ENCODE results near the gene IL1B.
A peak's percentile ranks its signal among the peaks of the same experiment; 100 is the strongest.

Gene IL1B

GRCh38 chr2:112787729-112788393 lies 48.7 kb downstream of the IL1B start:
- Histone ChIP-seq H3K27me3 (ENCODE audit: insufficient read depth, low read length) (no peaks in the 10 kb centered on the region), H2AFZ (ENCODE audit: low read depth, low read length) (no peak overlapping the region), H3K4me1 (ENCODE audit: insufficient read depth, low read length) (peaks cover 7% of the 10 kb centered on the region), H3K4me3 (ENCODE audit: low read length) (no peak overlapping the region), H3K9me3 (ENCODE audit: low read length) (no peaks in the 10 kb centered on the region), H3K36me3 (ENCODE audit: insufficient read depth, low read length) (no peaks in the 10 kb centered on the region)

GRCh38 chr2:112787294-112787693 lies 49.3 kb downstream of the IL1B start:
- Histone ChIP-seq H3K4me1 (ENCODE audit: insufficient read depth, low read length) (peaks cover 7% of the 10 kb centered on the region), H3K27me3 (ENCODE audit: insufficient read depth, low read length) (no peaks in the 10 kb centered on the region), H3K9me3 (ENCODE audit: low read length) (no peaks in the 10 kb centered on the region), H2AFZ (ENCODE audit: low read depth, low read length) (no peak overlapping the region), H3K36me3 (ENCODE audit: insufficient read depth, low read length) (no peaks in the 10 kb centered on the region), H3K4me3 (ENCODE audit: low read length) (no peak overlapping the region)

GRCh38 chr2:112784199-112785189 lies 52.1 kb downstream of the IL1B start, which contains the start of gene IL1A:
IL1A (minus strand) TSS chr2:112784493; CDS start chr2:112783770, 723 bp downstream.
- peak within 1 kb of the TSS; percentile 15 for H3K4me3 ChIP-seq (ENCODE audit: low read length)
- H3K4me1 ChIP-seq (ENCODE audit: insufficient read depth, low read length), result peaks cover 7% of the 10 kb centered on the region
- no peaks in the 10 kb centered on the region for H3K9me3 ChIP-seq (ENCODE audit: low read length)
- no peaks in the 10 kb centered on the region for H3K27me3 ChIP-seq (ENCODE audit: insufficient read depth, low read length)
- peak within 1 kb of the TSS; percentile 37 for H2AFZ ChIP-seq (ENCODE audit: low read depth, low read length)
- no peaks in the 10 kb centered on the region for H3K36me3 ChIP-seq (ENCODE audit: insufficient read depth, low read length)

- Histone ChIP-seq H3K36me3 (ENCODE audit: insufficient read depth, low read length) (no peaks in the 10 kb centered on the region), H3K4me3 (ENCODE audit: low read length) (no peak overlapping the region), H3K27me3 (ENCODE audit: insufficient read depth, low read length) (no peaks in the 10 kb centered on the region)
Measured at GRCh38 chr2:112783187-112783714, 53.3 kb downstream of the IL1B start.

GRCh38 chr2:112782234-112782799 lies 54.3 kb downstream of the IL1B start:
- H3K4me1 ChIP-seq (ENCODE audit: insufficient read depth, low read length), result peaks cover 12% of the 10 kb centered on the region
- H3K4me3 ChIP-seq (ENCODE audit: low read length), result no peak overlapping the region
- H3K27me3 ChIP-seq (ENCODE audit: insufficient read depth, low read length), result no peaks in the 10 kb centered on the region
- H3K36me3 ChIP-seq (ENCODE audit: insufficient read depth, low read length), result no peaks in the 10 kb centered on the region
- H3K9me3 ChIP-seq (ENCODE audit: low read length), result no peaks in the 10 kb centered on the region
- no peak overlapping the region for H2AFZ ChIP-seq (ENCODE audit: low read depth, low read length)

More at GRCh38 chr2:112783187-112783714, 53.3 kb downstream of the IL1B start:
- H3K4me1 ChIP-seq (ENCODE audit: insufficient read depth, low read length), result peaks cover 7% of the 10 kb centered on the region
- H2AFZ ChIP-seq (ENCODE audit: low read depth, low read length), result no peak overlapping the region
- no peaks in the 10 kb centered on the region for H3K9me3 ChIP-seq (ENCODE audit: low read length)
